Ectodermal cell (in vitro differentiated cells): Measurements from ENCODE around the gene MEOX1.
A peak's percentile ranks its signal among the peaks of the same experiment; 100 is the strongest.

ENCODE experiments used
- H3K27ac ChIP-seq: 2 replicates; pipeline ENCODE4 v1.7.0; 2013; ENCODE audit warnings: mild to moderate bottlenecking, low read depth, low read length; ENCODE audit not compliant: insufficient read depth, poor library complexity, severe bottlenecking
- H3K27me3 ChIP-seq: 2 replicates; pipeline ENCODE4 v1.7.0; 2013; ENCODE audit warnings: mild to moderate bottlenecking, low read length; ENCODE audit not compliant: insufficient read depth, control insufficient read depth, poor library complexity, severe bottlenecking
- H3K36me3 ChIP-seq: one replicate; pipeline ENCODE4 v1.7.0; 2013; ENCODE audit warnings: low read length; ENCODE audit not compliant: control insufficient read depth, insufficient read depth
- H3K4me1 ChIP-seq: one replicate; pipeline ENCODE4 v1.7.0; 2013; ENCODE audit warnings: low read length; ENCODE audit not compliant: control insufficient read depth, insufficient read depth
- H3K4me3 ChIP-seq: 2 replicates; pipeline ENCODE4 v1.7.0; 2013; ENCODE audit warnings: low read depth, low read length, control low read depth; ENCODE audit not compliant: insufficient read depth
- H3K9me3 ChIP-seq: 2 replicates; pipeline ENCODE4 v1.7.0; 2013; ENCODE audit warnings: mild to moderate bottlenecking, low read length, moderate library complexity; ENCODE audit not compliant: control insufficient read depth
- WGBS, 2 experiments: methylation state at CpG; one replicate each; pipeline ENCODE4 v1.1.7; 2013; ENCODE audit warnings: missing lambda C conversion rate in 2 of 2; 5-methylcytosine and 5-hydroxymethylcytosine counted together

The MEOX1 gene

GRCh38 chr17:43670645-43671030 lies 8.9 kb upstream of the MEOX1 start:
- H3K27me3 ChIP-seq: no peaks in the 10 kb centered on the region
- no peak overlapping the region for H3K4me3 ChIP-seq
- peaks cover 14% of the 10 kb centered on the region for H3K4me1 ChIP-seq
- WGBS, 2 experiments: 96 to 98% methylated on average over 1 of the region's 1 CpG
- H3K27ac ChIP-seq: no peak overlapping the region
- no peaks in the 10 kb centered on the region for H3K9me3 ChIP-seq
- no peaks in the 10 kb centered on the region for H3K36me3 ChIP-seq

- Histone ChIP-seq H3K4me1 (peaks cover 15% of the 10 kb centered on the region), H3K4me3 (no peak overlapping the region), H3K36me3 (no peaks in the 10 kb centered on the region), H3K27me3 (no peaks in the 10 kb centered on the region), H3K27ac (no peak overlapping the region), H3K9me3 (no peaks in the 10 kb centered on the region)
- 62 to 67% methylated on average over 10 of the region's 10 CpGs for WGBS, 2 experiments
Observed at GRCh38 chr17:43669971-43670644, 8.4 kb upstream of the MEOX1 start.

- H3K27ac ChIP-seq: no peak overlapping the region
- no peak overlapping the region for H3K4me3 ChIP-seq
- no peaks in the 10 kb centered on the region for H3K27me3 ChIP-seq
- H3K9me3 ChIP-seq: no peaks in the 10 kb centered on the region
- WGBS, 2 experiments: 73 to 80% methylated on average over 3 of the region's 3 CpGs
- no peaks in the 10 kb centered on the region for H3K36me3 ChIP-seq
- H3K4me1 ChIP-seq: peaks cover 23% of the 10 kb centered on the region
Observed at GRCh38 chr17:43667947-43668348, 6.2 kb upstream of the MEOX1 start.

GRCh38 chr17:43667506-43667905 lies 5.8 kb upstream of the MEOX1 start:
- no peak overlapping the region for H3K4me3 ChIP-seq
- H3K27me3 ChIP-seq: no peaks in the 10 kb centered on the region
- no peak overlapping the region for H3K27ac ChIP-seq
- H3K4me1 ChIP-seq: peaks cover 28% of the 10 kb centered on the region
- 85 to 90% methylated on average over 7 of the region's 7 CpGs for WGBS, 2 experiments
- no peaks in the 10 kb centered on the region for H3K9me3 ChIP-seq
- H3K36me3 ChIP-seq: no peaks in the 10 kb centered on the region

- H3K36me3 ChIP-seq: no peaks in the 10 kb centered on the region
- H3K4me3 ChIP-seq: no peak overlapping the region
- H3K27ac ChIP-seq: peak overlapping the region; percentile 67
- peaks cover 43% of the 10 kb centered on the region for H3K4me1 ChIP-seq
- H3K27me3 ChIP-seq: no peaks in the 10 kb centered on the region
- 89 to 95% methylated on average over 4 of the region's 4 CpGs for WGBS, 2 experiments
- H3K9me3 ChIP-seq: no peaks in the 10 kb centered on the region
Observed at GRCh38 chr17:43665937-43666236, 4.2 kb upstream of the MEOX1 start.

- Histone ChIP-seq H3K27me3 (no peaks in the 10 kb centered on the region), H3K27ac (peak overlapping the region; percentile 67), H3K9me3 (no peaks in the 10 kb centered on the region), H3K4me3 (no peak overlapping the region), H3K4me1 (peaks cover 49% of the 10 kb centered on the region), H3K36me3 (no peaks in the 10 kb centered on the region)
- WGBS, 2 experiments: 41 to 52% methylated on average over 26 of the region's 26 CpGs
Observed at GRCh38 chr17:43665084-43665936, 3.6 kb upstream of the MEOX1 start.

GRCh38 chr17:43664096-43664495 lies 2.4 kb upstream of the MEOX1 start:
- WGBS, 2 experiments: 89 to 91% methylated on average over 12 of the region's 12 CpGs
- Histone ChIP-seq H3K27ac (no peak overlapping the region), H3K4me3 (no peak overlapping the region), H3K9me3 (no peaks in the 10 kb centered on the region), H3K36me3 (no peaks in the 10 kb centered on the region), H3K4me1 (peaks cover 53% of the 10 kb centered on the region), H3K27me3 (no peaks in the 10 kb centered on the region)

- Histone ChIP-seq H3K36me3 (no peaks in the 10 kb centered on the region), H3K27ac (no peak overlapping the region), H3K4me1 (peaks cover 58% of the 10 kb centered on the region), H3K4me3 (no peak overlapping the region), H3K27me3 (no peaks in the 10 kb centered on the region), H3K9me3 (no peaks in the 10 kb centered on the region)
- 90 to 96% methylated on average over 4 of the region's 4 CpGs for WGBS, 2 experiments
Observed at GRCh38 chr17:43663383-43663782, 1.7 kb upstream of the MEOX1 start.

- Histone ChIP-seq H3K4me1 (peaks cover 60% of the 10 kb centered on the region), H3K9me3 (no peaks in the 10 kb centered on the region), H3K36me3 (no peaks in the 10 kb centered on the region), H3K4me3 (no peak overlapping the region), H3K27ac (peak overlapping the region; percentile 64), H3K27me3 (no peaks in the 10 kb centered on the region)
- 49 to 52% methylated on average over 12 of the region's 12 CpGs for WGBS, 2 experiments
Observed at GRCh38 chr17:43662413-43663141, 855 bp upstream of the MEOX1 start.

- Histone ChIP-seq H3K36me3 (no peaks in the 10 kb centered on the region), H3K27ac (no peak overlapping the region), H3K4me1 (peaks cover 73% of the 10 kb centered on the region), H3K27me3 (no peaks in the 10 kb centered on the region), H3K4me3 (no peak overlapping the region), H3K9me3 (no peaks in the 10 kb centered on the region)
- 90 to 91% methylated on average over 16 of the region's 16 CpGs for WGBS, 2 experiments
Observed at GRCh38 chr17:43660816-43661493, 767 bp downstream of the MEOX1 start.
